Psoas muscle (tissue), 8 donors: ENCODE measurements around the gene CASZ1. TPM values are rescaled to one million over a fixed set of nuclear protein-coding genes. Genes with fewer than 3 reads are reported as not detected.

Experiments used
- ATAC-seq, 4 donors: fragments of 200-7000 bp; cut with Tn5 transposase; one replicate each; pipeline ENCODE4 v1.9.1; 2020; ENCODE audit warnings: moderate library complexity in 3 of 4, mild to moderate bottlenecking in 2 of 4
- DNase-seq, 2 donors: peaks; one replicate each; pipeline ENCODE4 v3.0.0-alpha.2; 2020
- H3K27ac ChIP-seq: fragments of 200-600 bp; one replicate; pipeline ENCODE4 v1.8.0; 2022
- H3K27me3 ChIP-seq, 3 donors: fragments of 200-600 bp in 1 of 3; one replicate each; pipeline versions ENCODE4 v1.6.1 to v1.8.0; 2013 to 2022; ENCODE audit warnings: low read length in 2 of 3, mild to moderate bottlenecking in 2 of 3, moderate library complexity in 1 of 3; ENCODE audit not compliant: insufficient read depth in 3 of 3
- H3K36me3 ChIP-seq, 2 donors: fragments of 200-600 bp in 1 of 2; one replicate each; pipeline versions ENCODE4 v1.6.1 to v1.8.0; 2013 to 2022; ENCODE audit warnings: low read depth in 1 of 2, mild to moderate bottlenecking in 1 of 2, moderate library complexity in 1 of 2; ENCODE audit not compliant: insufficient read depth in 1 of 2
- H3K4me1 ChIP-seq: fragments of 200-600 bp; one replicate; pipeline ENCODE4 v1.8.0; 2022
- H3K4me3 ChIP-seq: fragments of 200-600 bp; one replicate; pipeline ENCODE4 v1.8.0; 2022; ENCODE audit warnings: mild to moderate bottlenecking
- H3K9me3 ChIP-seq: fragments of 200-600 bp; one replicate; pipeline ENCODE4 v1.8.0; 2022
- WGBS, 3 donors: extraction: QIAGEN DNeasy Blood & Tissue Kit; methylation state at CpG; one replicate each; pipeline versions ENCODE4 v1.1.6 to v1.1.7; 2013; 5-methylcytosine and 5-hydroxymethylcytosine counted together
- intact Hi-C, 2 donors: fragments of 100-400 bp; cut with DNase I; formaldehyde crosslinking; loops; one replicate each; pipeline versions ENCODE4 v1.11.0 to v1.14.2; 2022
- polyA plus RNA-seq, 3 donors: library from polyadenylated mRNA; stranded (reverse); fragments of 200-250 nt; gene quantifications; one replicate each; pipeline ENCODE4 v1.2.3, GENCODE V29; 2013
- total RNA-seq, 4 donors: library from RNA; stranded (reverse); fragmentation: NEBNext Ultra II Directional in 2 of 4; extraction: Animal tissue kit (Norgen Biotek cat#: 25700) in 2 of 4; gene quantifications; one replicate each; pipeline versions ENCODE4 v1.2.1 to v1.2.4, GENCODE V29; 2021 to 2023
- TF ChIP-seq, protein P1 (sequence below): fragments of 200-600 bp; IDR thresholded peaks from one replicate; pipeline ENCODE4 v1.8.0; 2022; ENCODE audit warnings: antibody characterized with exemption
- donor health status: healthy with polysubstance abuse.
- donor health status: DM: no; HTN: no; CAD: no; lungs with moderate emphysema.
- donor health status: Bipolar disorder and iron deficiency.
- donor health status: healthy.
- donor health status: DM: yes; HTN: yes; CAD: no.
- donor health status: DM: no; HTN: no; CAD: no.
- donor health status: DM: no; HTN: no; CAD: no.
- donor health status: DM: yes; HTN: yes; CAD: no.

The CASZ1 gene
- total and polyA plus RNA-seq, 7 donors, result 2.6 to 83.3 (median 53.1) TPM

DNA sequence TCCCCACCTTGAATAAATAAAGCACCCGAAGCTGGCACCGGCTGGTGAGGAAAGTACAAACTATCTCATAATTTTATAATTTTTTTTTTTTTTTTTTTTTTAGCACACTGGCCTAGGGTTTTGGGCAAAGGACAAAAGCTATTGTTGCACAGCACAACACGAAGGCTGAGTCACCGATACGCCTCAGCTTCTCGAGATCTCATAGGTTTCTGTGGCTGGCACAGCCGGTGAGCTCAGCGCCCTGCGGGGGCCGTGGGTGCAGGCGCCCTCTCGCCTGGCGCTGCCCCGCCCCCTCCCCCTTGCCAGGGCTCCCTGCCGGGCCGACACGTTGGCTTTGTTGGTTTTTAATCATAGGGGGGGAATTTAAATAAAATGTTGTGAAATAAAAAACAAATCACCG is 17.2 kb downstream of the CASZ1 start:
- ATAC-seq (peak in 3 of 4 donors; percentile 20 to 39 (median 27)), DNase-seq (no peak)
- H3K27me3 ChIP-seq, result peaks cover 0 to 3% (median 0%) of the 10 kb centered on the region in 3 donors
- no peaks in the 10 kb centered on the region for H3K9me3 ChIP-seq
- TF ChIP-seq, protein P1, sequence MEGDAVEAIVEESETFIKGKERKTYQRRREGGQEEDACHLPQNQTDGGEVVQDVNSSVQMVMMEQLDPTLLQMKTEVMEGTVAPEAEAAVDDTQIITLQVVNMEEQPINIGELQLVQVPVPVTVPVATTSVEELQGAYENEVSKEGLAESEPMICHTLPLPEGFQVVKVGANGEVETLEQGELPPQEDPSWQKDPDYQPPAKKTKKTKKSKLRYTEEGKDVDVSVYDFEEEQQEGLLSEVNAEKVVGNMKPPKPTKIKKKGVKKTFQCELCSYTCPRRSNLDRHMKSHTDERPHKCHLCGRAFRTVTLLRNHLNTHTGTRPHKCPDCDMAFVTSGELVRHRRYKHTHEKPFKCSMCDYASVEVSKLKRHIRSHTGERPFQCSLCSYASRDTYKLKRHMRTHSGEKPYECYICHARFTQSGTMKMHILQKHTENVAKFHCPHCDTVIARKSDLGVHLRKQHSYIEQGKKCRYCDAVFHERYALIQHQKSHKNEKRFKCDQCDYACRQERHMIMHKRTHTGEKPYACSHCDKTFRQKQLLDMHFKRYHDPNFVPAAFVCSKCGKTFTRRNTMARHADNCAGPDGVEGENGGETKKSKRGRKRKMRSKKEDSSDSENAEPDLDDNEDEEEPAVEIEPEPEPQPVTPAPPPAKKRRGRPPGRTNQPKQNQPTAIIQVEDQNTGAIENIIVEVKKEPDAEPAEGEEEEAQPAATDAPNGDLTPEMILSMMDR, result no peak
- peaks cover 0 to 3% of the 10 kb centered on the region in 2 donors for H3K36me3 ChIP-seq
- H3K4me1 ChIP-seq, result peaks cover 70% of the 10 kb centered on the region
- no peak overlapping the region for H3K27ac ChIP-seq
- 79 to 89% (median 80%) methylated on average over 18 of the region's 18 CpGs for WGBS, 3 donors
- intact Hi-C loops, result no loop called here
- no peak overlapping the region for H3K4me3 ChIP-seq

DNA sequence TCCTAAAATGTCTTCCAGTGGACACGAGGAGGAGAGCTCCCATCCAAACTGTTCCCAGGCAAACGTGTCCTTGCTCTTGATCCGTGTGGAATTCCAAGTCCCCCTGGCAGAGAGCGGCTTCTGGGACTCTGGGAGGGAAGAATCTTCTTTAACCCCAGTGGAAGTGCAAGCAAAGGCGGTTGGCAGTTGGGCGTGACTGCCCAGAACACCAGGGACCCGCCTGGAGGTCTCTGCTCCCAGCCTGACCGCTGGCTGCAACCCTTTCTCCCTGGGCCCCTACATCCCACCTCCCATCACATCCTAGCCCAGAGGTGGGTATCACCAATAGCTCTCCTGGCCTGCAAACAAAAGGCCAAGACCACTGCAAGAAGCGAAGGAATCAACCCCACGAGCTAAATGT is 17.8 kb downstream of the CASZ1 start:
- Histone ChIP-seq H3K27me3 (peaks cover 0 to 3% (median 0%) of the 10 kb centered on the region in 3 donors), H3K4me3 (no peak overlapping the region), H3K9me3 (no peaks in the 10 kb centered on the region), H3K4me1 (peaks cover 76% of the 10 kb centered on the region), H3K36me3 (peaks cover 0 to 3% of the 10 kb centered on the region in 2 donors), H3K27ac (no peak overlapping the region)
- 63 to 77% (median 68%) methylated on average over 10 of the region's 10 CpGs for WGBS, 3 donors
- intact Hi-C loops, result no loop called here
- TF ChIP-seq, protein P1, result no peak
- ATAC-seq (no peak), DNase-seq (no peak)

GRCh38 chr1:10777749-10778574 is 18.5 kb downstream of the CASZ1 start:
- TF ChIP-seq, protein P1, result no peak
- no peak overlapping the region for H3K27ac ChIP-seq
- no peak for ATAC-seq
- H3K9me3 ChIP-seq, result no peaks in the 10 kb centered on the region
- peaks cover 0 to 3% of the 10 kb centered on the region in 2 donors for H3K36me3 ChIP-seq
- no peak for DNase-seq
- peaks cover 0 to 3% (median 0%) of the 10 kb centered on the region in 3 donors for H3K27me3 ChIP-seq
- H3K4me1 ChIP-seq, result peaks cover 83% of the 10 kb centered on the region
- intact Hi-C loops, result no loop called here
- WGBS, 3 donors, result 95 to 96% (median 95%) methylated on average over 9 of the region's 9 CpGs
- no peak overlapping the region for H3K4me3 ChIP-seq

GRCh38 chr1:10776190-10776905 is 20.1 kb downstream of the CASZ1 start:
- 47 to 66% (median 57%) methylated on average over 14 of the region's 14 CpGs for WGBS, 3 donors
- no peak overlapping the region for H3K27ac ChIP-seq
- H3K9me3 ChIP-seq, result no peaks in the 10 kb centered on the region
- H3K4me3 ChIP-seq, result no peak overlapping the region
- H3K27me3 ChIP-seq, result peaks cover 0 to 3% (median 0%) of the 10 kb centered on the region in 3 donors
- peaks cover 0 to 3% of the 10 kb centered on the region in 2 donors for H3K36me3 ChIP-seq
- intact Hi-C loops, result no loop called here
- TF ChIP-seq, protein P1, result no peak
- ATAC-seq (no peak), DNase-seq (peak in 1 of 2 donors; percentile 55)
- H3K4me1 ChIP-seq, result peaks cover 78% of the 10 kb centered on the region
